Activated T-helper 2 cell treated with anti-CD3 and anti-CD28 coated beads, Interferon-gamma antibody, Interleukin-2, Interleukin-4, amounts not matched to agents 10 μg/mL and 5 μg/mL and 100 μg/mL, durations not matched to agents 14 hours and 24 hours and 36 hours (primary cell): ENCODE measurements around the gene OMA1. TPM values are rescaled to one million over a fixed set of nuclear protein-coding genes. Genes with fewer than 3 reads are reported as not detected.
"Not testable (repeated sequence)": the region's sequence is repeated elsewhere in the genome, so short reads cannot be mapped to it uniquely, and the experiment has no call there.

Experiments
- DNase-seq: peaks from one replicate; pipeline ENCODE4 v3.0.0; 2021; ENCODE audit warnings: low spot score
- H3K27ac Mint-ChIP-seq: one replicate; pipeline ENCODE4 v1.8.0; 2021; ENCODE audit warnings: mixed read lengths
- H3K27me3 Mint-ChIP-seq: one replicate; pipeline ENCODE4 v1.8.0; 2021; ENCODE audit warnings: low read depth, mixed read lengths
- H3K36me3 Mint-ChIP-seq: one replicate; pipeline ENCODE4 v1.8.0; 2021; ENCODE audit warnings: low read depth, mixed read lengths
- H3K4me1 Mint-ChIP-seq: one replicate; pipeline ENCODE4 v1.8.0; 2021; ENCODE audit warnings: low read depth, mixed read lengths
- H3K4me3 Mint-ChIP-seq: one replicate; pipeline ENCODE4 v1.8.0; 2021; ENCODE audit warnings: low read depth, mild to moderate bottlenecking, moderate library complexity, mixed read lengths
- H3K9me3 Mint-ChIP-seq: one replicate; pipeline ENCODE4 v1.8.0; 2021; ENCODE audit warnings: mixed read lengths
- intact Hi-C: fragments of 100-400 bp; cut with micrococcal nuclease; formaldehyde crosslinking; loops from one replicate; pipeline ENCODE4 v1.15.1; 2023
- total RNA-seq: library from RNA; stranded (reverse); gene quantifications from 2 replicates; pipeline ENCODE4 v1.2.3, GENCODE V29; 2022

The OMA1 gene
- total RNA-seq, 1 donor from 2014 or later, result 10.2 TPM

DNA sequence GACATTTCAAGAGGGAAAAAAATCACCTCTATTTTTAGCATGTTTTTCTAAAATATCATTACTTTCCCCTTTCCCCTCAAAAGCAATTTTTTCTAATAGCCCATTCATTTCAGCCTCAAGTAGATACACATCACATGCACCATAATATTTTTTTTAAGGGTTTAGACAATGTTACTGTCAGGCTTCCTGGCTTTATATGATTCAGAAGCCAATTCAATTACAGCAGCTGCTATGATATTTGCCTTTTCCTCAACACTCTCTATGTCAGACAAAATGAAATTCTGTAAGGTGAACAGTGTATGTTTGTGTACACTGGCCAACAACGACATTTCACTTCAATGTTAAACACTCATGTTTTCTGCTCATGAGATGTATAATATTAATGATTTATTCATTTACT, 46.5 kb downstream of the OMA1 start:
- H3K9me3 Mint-ChIP-seq, result peaks cover under 1% of the 10 kb centered on the region
- no peaks in the 10 kb centered on the region for H3K27me3 Mint-ChIP-seq
- DNase-seq, result no peak
- intact Hi-C loops, result no loop called here
- H3K4me3 Mint-ChIP-seq, result no peak overlapping the region
- peaks cover 16% of the 10 kb centered on the region for H3K36me3 Mint-ChIP-seq
- no peak overlapping the region for H3K27ac Mint-ChIP-seq
- H3K4me1 Mint-ChIP-seq, result peaks cover 5% of the 10 kb centered on the region

DNA sequence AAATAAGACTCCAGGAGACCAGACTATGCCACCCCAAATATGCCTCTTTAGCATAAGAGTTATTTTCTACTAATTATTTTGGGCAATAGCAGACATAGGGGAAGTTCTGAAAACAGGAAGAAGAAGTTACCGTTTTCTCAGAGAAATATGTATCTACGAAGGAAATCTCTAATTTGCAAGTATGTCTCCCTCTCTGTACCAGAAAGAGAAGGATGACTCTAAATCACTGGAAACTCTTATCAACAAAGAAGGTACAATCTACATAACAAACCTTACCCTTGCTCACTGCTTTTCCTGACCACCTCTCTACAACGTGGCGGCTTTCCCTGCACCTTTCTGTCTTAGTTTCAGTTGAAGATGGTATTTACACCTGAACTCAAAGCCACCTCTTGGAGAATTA, 49.0 kb downstream of the OMA1 start:
- Mint-ChIP-seq H3K27ac (no peak overlapping the region), H3K27me3 (no peaks in the 10 kb centered on the region), H3K4me1 (peaks cover 5% of the 10 kb centered on the region), H3K4me3 (no peak overlapping the region), H3K9me3 (peaks cover 3% of the 10 kb centered on the region), H3K36me3 (peaks cover 11% of the 10 kb centered on the region)
- intact Hi-C loops, result no loop called here
- no peak for DNase-seq

DNA sequence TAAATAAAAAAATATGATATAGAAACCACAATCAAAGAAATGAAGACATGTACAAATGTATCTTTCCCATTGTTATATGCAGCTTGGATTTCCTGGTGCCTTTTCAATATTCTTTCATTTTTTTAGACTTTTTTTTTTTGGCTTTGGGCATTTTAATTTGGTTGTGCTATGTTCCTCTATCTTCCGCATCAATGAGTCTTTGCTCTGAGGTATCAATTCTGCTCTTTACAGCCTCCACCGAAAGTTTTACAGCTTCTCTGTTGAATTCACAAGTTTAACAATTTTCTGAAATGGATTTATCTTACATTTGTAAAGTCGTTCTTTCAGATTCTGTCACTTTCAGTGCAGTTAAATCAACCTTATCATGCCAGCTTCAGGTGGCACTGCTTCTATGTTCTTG, 50.5 kb downstream of the OMA1 start:
- no peak for DNase-seq
- H3K9me3 Mint-ChIP-seq, result peaks cover 3% of the 10 kb centered on the region
- peaks cover 5% of the 10 kb centered on the region for H3K4me1 Mint-ChIP-seq
- intact Hi-C loops, result no loop called here
- no peak overlapping the region for H3K27ac Mint-ChIP-seq
- H3K4me3 Mint-ChIP-seq, result no peak overlapping the region
- no peaks in the 10 kb centered on the region for H3K27me3 Mint-ChIP-seq
- peaks cover 14% of the 10 kb centered on the region for H3K36me3 Mint-ChIP-seq

DNA sequence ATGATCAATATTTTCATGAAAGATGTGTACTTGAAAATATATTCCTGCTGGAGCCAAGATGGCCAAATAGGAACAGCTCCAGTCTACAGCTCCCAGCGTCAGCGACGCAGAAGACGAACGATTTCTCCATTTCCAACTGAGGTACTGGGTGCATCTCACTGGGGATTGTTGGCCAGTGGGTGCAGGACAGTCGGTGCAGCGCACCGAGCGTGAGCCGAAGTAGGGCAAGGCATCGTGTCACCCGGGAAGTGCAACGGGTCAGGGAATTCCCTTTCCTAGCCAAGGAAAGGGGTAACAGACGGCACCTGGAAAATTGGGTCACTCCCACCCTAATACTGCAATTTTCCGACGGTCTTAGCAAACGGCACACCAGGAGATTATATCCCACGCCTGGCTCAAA, 57.6 kb downstream of the OMA1 start:
- H3K27me3 Mint-ChIP-seq, H3K4me3 Mint-ChIP-seq, H3K4me1 Mint-ChIP-seq, H3K9me3 Mint-ChIP-seq, intact Hi-C loops, DNase-seq, H3K27ac Mint-ChIP-seq, H3K36me3 Mint-ChIP-seq: not testable (repeated sequence)

DNA sequence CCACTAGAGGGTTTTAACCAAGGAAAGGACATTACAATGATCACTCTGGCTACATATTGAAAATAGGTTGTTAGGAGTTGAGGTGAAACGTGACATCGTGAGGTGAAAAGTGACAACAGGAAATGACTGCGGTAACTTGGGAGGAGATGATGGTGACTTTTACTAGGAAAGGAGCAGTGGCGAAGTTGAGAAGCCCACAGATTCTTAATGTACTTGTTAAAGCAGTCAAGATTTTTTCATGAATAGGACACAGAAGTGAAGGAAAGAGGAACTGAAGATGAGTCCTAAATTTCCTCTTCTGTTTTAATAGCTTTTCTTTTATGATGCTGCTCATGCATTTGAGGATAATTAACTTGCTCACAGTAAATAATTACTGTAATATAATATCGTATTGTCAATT, 59.5 kb downstream of the OMA1 start:
- Mint-ChIP-seq H3K4me1 (peaks cover 5% of the 10 kb centered on the region), H3K36me3 (peaks cover 1% of the 10 kb centered on the region), H3K27ac (no peak overlapping the region), H3K4me3 (no peak overlapping the region), H3K9me3 (no peaks in the 10 kb centered on the region), H3K27me3 (no peaks in the 10 kb centered on the region)
- intact Hi-C loops, result no loop called here
- DNase-seq, result no peak

DNA sequence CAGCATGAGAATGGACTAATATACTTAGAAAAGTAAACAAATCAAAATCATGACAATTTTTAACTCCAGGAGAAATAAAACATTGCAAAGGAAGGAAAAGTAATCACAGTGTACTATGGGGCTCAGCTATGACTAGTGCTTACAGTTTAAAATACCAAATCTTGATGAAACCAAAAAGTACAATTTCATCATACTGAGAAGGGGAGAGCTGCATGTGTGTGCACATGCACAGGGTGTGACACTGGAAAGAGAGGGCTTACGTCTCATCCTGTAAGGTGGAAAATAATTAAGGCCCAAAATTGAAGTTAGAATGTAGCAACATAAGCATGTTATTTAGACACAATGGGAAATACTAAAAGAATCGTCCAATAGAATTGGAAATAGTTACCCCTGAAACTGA, 64.6 kb downstream of the OMA1 start:
- DNase-seq, result no peak
- H3K9me3 Mint-ChIP-seq, result no peaks in the 10 kb centered on the region
- H3K27ac Mint-ChIP-seq, result no peak overlapping the region
- H3K4me1 Mint-ChIP-seq, result peaks cover 5% of the 10 kb centered on the region
- no peaks in the 10 kb centered on the region for H3K27me3 Mint-ChIP-seq
- intact Hi-C loops, result no loop called here
- no peak overlapping the region for H3K4me3 Mint-ChIP-seq
- peaks cover 7% of the 10 kb centered on the region for H3K36me3 Mint-ChIP-seq

DNA sequence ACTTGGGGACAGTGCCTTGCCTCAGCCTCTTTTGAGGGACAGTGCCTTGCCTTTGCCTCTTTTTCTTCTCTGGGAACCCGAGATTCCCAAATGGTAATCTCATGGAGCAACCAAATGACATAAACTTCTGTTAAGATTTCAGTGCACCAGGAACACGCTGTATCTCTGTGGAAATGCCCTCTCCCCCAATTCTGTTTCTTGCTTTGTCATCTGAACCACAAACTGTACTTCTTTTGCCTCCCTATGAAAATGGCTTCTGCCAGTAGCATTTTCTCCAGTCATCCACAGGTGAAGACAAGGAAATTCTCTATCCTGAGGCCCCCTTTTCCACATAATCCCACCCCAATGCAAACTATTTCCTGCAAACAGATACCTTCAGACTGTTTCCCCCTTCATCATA, 66.3 kb downstream of the OMA1 start:
- intact Hi-C loops, result no loop called here
- Mint-ChIP-seq H3K4me3 (no peak overlapping the region), H3K27ac (no peak overlapping the region)

DNA sequence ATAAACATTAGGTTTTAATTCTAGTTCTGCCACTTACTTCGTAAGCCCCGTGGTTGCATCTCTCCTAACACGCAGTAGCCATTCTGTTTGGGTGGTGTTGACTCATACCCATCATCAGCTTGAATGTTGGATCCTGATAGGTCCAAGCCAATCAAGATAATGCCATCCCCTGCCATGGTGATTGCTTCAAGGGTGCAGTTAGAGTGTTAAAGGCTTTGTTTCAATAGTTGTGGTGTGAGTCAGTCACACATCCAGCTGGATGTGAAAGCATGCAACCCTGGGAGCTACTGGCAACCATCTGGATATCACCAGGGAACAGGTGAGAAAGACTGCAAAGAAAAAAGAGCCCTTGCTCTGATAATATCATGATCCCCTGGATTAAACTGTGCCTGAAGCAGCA, 69.1 kb downstream of the OMA1 start:
- peaks cover 7% of the 10 kb centered on the region for H3K36me3 Mint-ChIP-seq
- intact Hi-C loops, result no loop called here
- no peak for DNase-seq
- no peaks in the 10 kb centered on the region for H3K27me3 Mint-ChIP-seq
- H3K9me3 Mint-ChIP-seq, result no peaks in the 10 kb centered on the region
- H3K4me3 Mint-ChIP-seq, result no peak overlapping the region
- no peak overlapping the region for H3K27ac Mint-ChIP-seq
- H3K4me1 Mint-ChIP-seq, result no peaks in the 10 kb centered on the region

More for the DNA sequence above, 66.3 kb downstream of the OMA1 start:
- Mint-ChIP-seq H3K27me3 (no peaks in the 10 kb centered on the region), H3K9me3 (no peaks in the 10 kb centered on the region), H3K4me1 (no peaks in the 10 kb centered on the region), H3K36me3 (peaks cover 7% of the 10 kb centered on the region)
- no peak for DNase-seq

DNA sequence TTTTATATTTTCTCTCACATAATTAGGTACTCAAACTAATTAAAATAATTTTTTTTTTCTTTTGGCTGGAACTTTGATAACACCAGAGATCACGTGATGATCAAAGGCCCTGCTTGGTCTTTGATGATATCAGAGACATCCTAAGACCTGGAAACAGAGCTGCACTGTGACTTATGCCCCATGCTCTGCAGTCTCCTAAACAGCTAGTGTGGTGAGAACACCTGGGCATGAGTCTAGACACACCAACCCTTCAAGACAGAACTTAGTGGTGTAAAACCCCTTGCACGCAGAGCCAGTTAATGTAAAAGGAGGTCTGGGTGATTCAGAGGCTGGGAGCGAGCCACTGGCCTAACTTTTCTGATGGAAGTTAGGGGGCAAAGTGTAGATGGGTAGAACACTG, 70.3 kb downstream of the OMA1 start:
- no peaks in the 10 kb centered on the region for H3K9me3 Mint-ChIP-seq
- DNase-seq, result no peak
- H3K36me3 Mint-ChIP-seq, result peaks cover 3% of the 10 kb centered on the region
- intact Hi-C loops, result no loop called here
- no peak overlapping the region for H3K4me3 Mint-ChIP-seq
- H3K27ac Mint-ChIP-seq, result no peak overlapping the region
- H3K4me1 Mint-ChIP-seq, result no peaks in the 10 kb centered on the region
- H3K27me3 Mint-ChIP-seq, result no peaks in the 10 kb centered on the region

DNA sequence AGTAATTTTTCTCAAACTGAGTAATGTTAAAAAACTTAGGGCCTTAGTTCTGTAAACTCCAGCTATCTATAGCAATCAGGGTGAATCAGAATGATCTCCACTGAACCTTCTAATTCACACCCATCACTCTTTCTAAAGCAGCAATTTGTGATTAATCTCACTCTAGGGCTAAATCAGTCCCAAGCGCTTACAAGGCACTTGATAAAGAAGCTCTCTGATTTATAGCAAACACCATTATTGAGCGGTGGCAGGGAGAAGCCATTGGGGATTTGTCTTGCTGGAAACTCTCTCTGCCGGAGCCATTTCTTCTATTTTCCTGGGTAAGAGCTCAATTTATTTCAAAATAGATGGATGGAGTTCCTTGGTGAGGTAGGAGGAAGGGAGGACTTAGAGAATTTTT, 77.0 kb downstream of the OMA1 start:
- no peaks in the 10 kb centered on the region for H3K36me3 Mint-ChIP-seq

DNA sequence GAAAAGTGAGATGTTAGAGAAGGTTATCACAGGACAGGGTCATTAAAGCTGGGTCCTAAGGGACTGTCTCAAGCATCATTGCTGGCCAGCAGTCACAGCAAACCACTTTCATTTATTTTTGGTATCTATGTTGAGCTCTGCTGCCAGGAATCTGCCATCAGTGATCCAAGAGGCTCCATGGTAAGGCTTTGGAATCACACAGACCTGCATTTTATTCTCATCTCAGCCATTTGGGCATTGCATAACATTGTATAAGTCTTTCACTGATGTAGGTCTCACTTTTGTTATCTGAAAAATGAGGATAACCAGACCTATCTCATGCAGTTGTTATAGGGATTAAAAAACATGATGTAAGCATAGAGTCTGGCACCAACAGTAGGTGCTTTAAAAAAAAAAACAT, 77.5 kb downstream of the OMA1 start:
- H3K4me1 Mint-ChIP-seq, result no peaks in the 10 kb centered on the region
- H3K4me3 Mint-ChIP-seq, result no peak overlapping the region
- no peak for DNase-seq

More for the DNA sequence above, 77.0 kb downstream of the OMA1 start:
- H3K27ac Mint-ChIP-seq, result no peak overlapping the region
- intact Hi-C loops, result no loop called here
- H3K4me1 Mint-ChIP-seq, result no peaks in the 10 kb centered on the region
- no peaks in the 10 kb centered on the region for H3K27me3 Mint-ChIP-seq
- no peaks in the 10 kb centered on the region for H3K9me3 Mint-ChIP-seq
- no peak overlapping the region for H3K4me3 Mint-ChIP-seq
- DNase-seq, result no peak

DNA sequence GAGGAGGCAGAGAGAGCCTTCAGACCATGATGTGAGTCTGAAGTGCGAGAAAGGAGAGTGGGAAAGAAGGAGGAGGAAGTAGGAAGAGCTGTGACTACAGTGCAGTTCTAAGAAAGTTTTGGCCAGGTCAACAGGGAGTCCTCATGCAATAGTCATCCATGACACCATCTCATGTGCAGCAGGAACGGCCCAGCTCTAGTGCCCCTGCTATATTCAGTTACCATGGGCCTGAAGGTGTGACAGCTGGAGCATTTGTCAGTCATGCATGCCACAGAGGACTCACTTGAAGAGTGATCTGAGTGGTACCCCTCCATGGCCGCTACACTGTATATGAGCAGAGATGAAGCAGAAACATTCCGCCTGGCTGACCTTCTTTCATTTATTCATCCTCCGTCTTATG, 77.9 kb downstream of the OMA1 start:
- intact Hi-C loops, result no loop called here
- no peaks in the 10 kb centered on the region for H3K9me3 Mint-ChIP-seq
- no peak for DNase-seq
- no peaks in the 10 kb centered on the region for H3K36me3 Mint-ChIP-seq
- no peaks in the 10 kb centered on the region for H3K4me1 Mint-ChIP-seq
- no peak overlapping the region for H3K27ac Mint-ChIP-seq
- no peaks in the 10 kb centered on the region for H3K27me3 Mint-ChIP-seq
- H3K4me3 Mint-ChIP-seq, result no peak overlapping the region

More for the DNA sequence above, 77.5 kb downstream of the OMA1 start:
- Mint-ChIP-seq H3K36me3 (no peaks in the 10 kb centered on the region), H3K9me3 (no peaks in the 10 kb centered on the region), H3K27me3 (no peaks in the 10 kb centered on the region), H3K27ac (no peak overlapping the region)
- intact Hi-C loops, result no loop called here

DNA sequence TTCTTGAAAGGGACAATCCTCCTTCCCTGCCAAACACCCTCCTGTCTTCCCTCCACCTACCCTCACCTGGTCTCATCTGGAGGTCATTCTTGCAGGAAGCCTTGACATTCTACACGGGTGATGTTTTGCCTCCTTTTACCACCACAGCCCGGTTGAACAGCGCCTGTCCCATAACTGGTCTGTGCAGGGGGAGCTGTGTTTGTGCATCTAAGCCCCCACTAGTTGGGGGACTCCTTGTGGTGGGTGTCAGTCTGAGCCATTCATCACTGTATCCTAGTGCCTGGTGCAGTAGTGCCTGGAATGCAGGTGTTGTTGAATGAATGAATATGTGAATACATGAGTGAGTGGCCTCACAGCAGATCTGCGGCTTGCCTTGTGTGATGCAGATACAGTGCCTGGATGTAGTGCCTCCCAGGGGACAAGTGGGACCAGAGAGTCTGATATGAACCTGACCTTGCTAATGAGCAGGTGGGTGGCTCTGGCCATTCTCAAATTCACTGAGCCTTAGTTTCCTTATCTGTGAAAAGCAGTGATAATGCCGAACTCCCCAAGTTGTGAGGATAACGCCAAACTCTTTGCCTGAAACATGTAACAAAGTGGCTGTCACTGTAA, 79.8 kb downstream of the OMA1 start:
- H3K4me3 Mint-ChIP-seq, result no peak overlapping the region
- H3K9me3 Mint-ChIP-seq, result no peaks in the 10 kb centered on the region
- H3K27me3 Mint-ChIP-seq, result no peaks in the 10 kb centered on the region
- intact Hi-C loops, result no loop called here
- H3K27ac Mint-ChIP-seq, result no peak overlapping the region
- no peak for DNase-seq
- H3K36me3 Mint-ChIP-seq, result no peaks in the 10 kb centered on the region
- no peaks in the 10 kb centered on the region for H3K4me1 Mint-ChIP-seq
